NCI-H446 treated with DMSO at 0.1 percent for 48 hours (cell line): ENCODE data around the gene LCE2C.
"Not testable (repeated sequence)": the region's sequence is repeated elsewhere in the genome, so short reads cannot be mapped to it uniquely, and the experiment has no call there.

Experiments used
- DNase-seq: peaks from one replicate; lab custom pipeline; 2025; lab: John Stamatoyannopoulos, UW

Gene LCE2C

GRCh38 chr1:152674983-152675382 is at the start of gene LCE2C:
TSS of gene LCE2C (plus strand) at chr1:152675279. CDS start at chr1:152676016, 737 bp downstream.
- DNase-seq = not testable (repeated sequence)

- no peak for DNase-seq
Observed at GRCh38 chr1:152626744-152627143, 48.3 kb upstream of the LCE2C start.

GRCh38 chr1:152630596-152630995 is 44.5 kb upstream of the LCE2C start:
- DNase-seq = no peak

- DNase-seq = no peak
Observed at GRCh38 chr1:152640351-152640750, 34.7 kb upstream of the LCE2C start.

- DNase-seq = no peak
Observed at GRCh38 chr1:152643945-152644344, 31.1 kb upstream of the LCE2C start.

- DNase-seq = no peak
Observed at GRCh38 chr1:152645146-152645545, 29.9 kb upstream of the LCE2C start.

GRCh38 chr1:152646656-152647055 is 28.4 kb upstream of the LCE2C start:
- no peak for DNase-seq

- DNase-seq = peak; percentile 11
Observed at GRCh38 chr1:152654110-152654509, 21.0 kb upstream of the LCE2C start.

- no peak for DNase-seq
Observed at GRCh38 chr1:152656459-152656858, 18.6 kb upstream of the LCE2C start.

- no peak for DNase-seq
Observed at GRCh38 chr1:152657677-152658076, 17.4 kb upstream of the LCE2C start.

GRCh38 chr1:152658649-152659048 is 16.4 kb upstream of the LCE2C start:
- no peak for DNase-seq

GRCh38 chr1:152663098-152663497 is 12.0 kb upstream of the LCE2C start, which contains the start of gene LCE2D:
TSS of gene LCE2D (plus strand) at chr1:152663380. CDS start at chr1:152664106, 726 bp downstream.
- no peak for DNase-seq

GRCh38 chr1:152666171-152666570 is 8.9 kb upstream of the LCE2C start:
- not testable (repeated sequence) for DNase-seq

- no peak for DNase-seq
Observed at GRCh38 chr1:152667648-152668047, 7.4 kb upstream of the LCE2C start.

- no peak for DNase-seq
Observed at GRCh38 chr1:152673016-152673415, 2.1 kb upstream of the LCE2C start.

GRCh38 chr1:152679459-152679858 is 4.4 kb downstream of the LCE2C start:
- no peak for DNase-seq

GRCh38 chr1:152681616-152682015 is 6.5 kb downstream of the LCE2C start:
- no peak for DNase-seq

- no peak for DNase-seq
Observed at GRCh38 chr1:152683846-152684245, 8.8 kb downstream of the LCE2C start.

- DNase-seq = not testable (repeated sequence)
Observed at GRCh38 chr1:152685823-152686222, 10.7 kb downstream of the LCE2C start, which contains the start of gene LCE2B. TSS of gene LCE2B (plus strand) at chr1:152686123. CDS start at chr1:152686844, 721 bp downstream.

- no peak for DNase-seq
Observed at GRCh38 chr1:152697701-152698600, 22.9 kb downstream of the LCE2C start, which contains the start of gene LCE2A. TSS of gene LCE2A (plus strand) at chr1:152698345. CDS start at chr1:152698902, 557 bp downstream.

- no peak for DNase-seq
Observed at GRCh38 chr1:152699746-152700145, 24.7 kb downstream of the LCE2C start.

- DNase-seq = no peak
Observed at GRCh38 chr1:152707860-152708259, 32.8 kb downstream of the LCE2C start, which contains the start of gene LCE4A. TSS of gene LCE4A (plus strand) at chr1:152708160. CDS start at chr1:152709076, 916 bp downstream.

- DNase-seq = no peak
Observed at GRCh38 chr1:152718238-152718637, 43.2 kb downstream of the LCE2C start.
